HG03460 (cell line): ENCODE results near the gene OR4C15.

Source experiments
- ATAC-seq: cut with Tn5 transposase; IDR thresholded peaks from one replicate; pipeline ENCODE4 v1.9.1; 2021; ENCODE audit not compliant: unreplicated experiment

The OR4C15 gene

GRCh38 chr11:55554169-55554568 is at the start of gene OR4C15:
TSS of gene OR4C15 (plus strand) at chr11:55554469. CDS start at chr11:55554469, 0 bp downstream.
- ATAC-seq: no peak

- ATAC-seq: no peak
Measured at GRCh38 chr11:55571828-55572227, 17.6 kb downstream of the OR4C15 start, which contains the start of gene OR4C16. TSS of gene OR4C16 (plus strand) at chr11:55572128. CDS start at chr11:55572128, 0 bp downstream.

GRCh38 chr11:55572548-55572947 is 18.3 kb downstream of the OR4C15 start:
- ATAC-seq: no peak
